GM18909 (cell line): ENCODE data around the gene ZNG1F.
"Not testable (repeated sequence)": the region's sequence is repeated elsewhere in the genome, so short reads cannot be mapped to it uniquely, and the experiment has no call there.

Experiments
- ATAC-seq: cut with Tn5 transposase; IDR thresholded peaks from one replicate; pipeline ENCODE4 v1.9.1; 2021; ENCODE audit warnings: mild to moderate bottlenecking; ENCODE audit not compliant: unreplicated experiment, poor library complexity

Gene ZNG1F

GRCh38 chr9:41088450-41089059, 100.6 kb downstream of the ZNG1F start:
- peak; percentile 75 for ATAC-seq

DNA sequence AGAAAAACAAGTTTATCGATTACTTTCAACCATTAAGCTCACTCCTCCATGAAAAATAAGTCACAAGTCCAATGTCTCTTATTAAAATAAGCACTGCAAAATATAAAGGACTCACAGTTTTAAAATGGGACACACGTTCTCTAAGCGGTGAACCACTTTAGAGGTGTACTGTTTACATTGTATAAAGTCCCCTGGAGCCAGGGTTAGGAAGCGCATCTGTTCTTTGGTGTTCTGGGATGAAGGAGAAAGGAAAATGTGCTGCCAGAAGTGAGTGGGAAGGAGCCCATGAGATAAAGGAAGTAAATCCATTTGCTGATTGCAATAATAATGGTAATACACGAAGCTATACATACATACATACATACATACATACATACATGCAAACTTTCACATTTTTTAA, 101.2 kb downstream of the ZNG1F start:
- not testable (repeated sequence) for ATAC-seq

- not testable (repeated sequence) for ATAC-seq
These were observed 101.8 kb downstream of the ZNG1F start for GRCh38 chr9:41087157-41087780.

DNA sequence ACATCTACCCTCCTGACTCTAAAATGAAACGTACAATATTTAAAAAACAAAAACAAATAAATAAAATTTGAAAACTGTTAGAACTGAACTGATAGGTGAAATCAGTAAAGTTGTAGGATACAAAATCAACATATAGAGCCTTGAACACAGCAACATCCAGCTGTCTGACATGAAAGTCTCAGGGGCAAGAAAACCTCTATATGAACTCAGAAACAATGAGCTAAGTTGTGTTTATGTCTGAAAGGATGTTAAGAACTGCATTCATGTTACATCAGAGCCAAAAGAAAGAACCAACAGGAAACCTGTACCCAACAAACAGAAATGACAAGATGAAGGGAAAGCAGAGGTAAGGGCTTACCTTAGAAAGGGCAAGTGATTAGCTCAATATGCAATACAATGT, 102.4 kb downstream of the ZNG1F start:
- ATAC-seq: not testable (repeated sequence)

DNA sequence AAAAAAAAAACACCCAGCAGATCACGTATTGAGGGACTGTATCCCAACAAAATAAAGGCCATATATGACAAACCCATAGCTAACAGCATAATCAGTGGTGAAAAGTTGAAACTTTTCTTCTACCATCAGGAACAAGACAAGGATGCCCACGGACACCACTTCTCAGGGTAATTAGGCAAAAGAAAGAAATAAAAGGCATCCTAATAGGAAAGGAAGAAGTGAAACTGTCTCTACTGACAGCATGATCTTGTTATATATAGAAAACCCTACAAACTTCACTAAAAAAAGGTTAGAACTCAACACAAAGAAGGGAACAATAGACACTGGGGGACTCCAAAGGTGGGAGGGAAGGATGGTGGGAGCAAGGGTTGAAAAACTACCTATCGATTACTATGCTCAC, 102.9 kb downstream of the ZNG1F start:
- not testable (repeated sequence) for ATAC-seq

DNA sequence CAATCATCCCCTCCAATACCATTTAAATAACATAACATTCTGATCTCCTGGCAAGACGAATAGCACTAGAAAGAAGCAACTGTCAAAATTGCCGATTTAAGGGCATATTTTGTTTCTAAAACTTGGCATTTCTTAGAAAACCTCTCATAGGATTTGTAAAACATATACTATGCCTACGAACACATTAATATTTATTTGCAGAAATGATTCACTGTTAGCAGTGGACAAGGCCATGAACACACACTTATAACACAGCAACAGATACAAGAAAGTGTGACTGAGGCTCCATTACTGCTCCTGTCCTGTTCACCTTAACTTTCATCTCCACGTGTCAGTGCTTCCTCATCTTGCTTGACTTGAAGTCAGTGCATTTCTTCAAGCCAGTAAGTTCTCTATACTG, 106.8 kb downstream of the ZNG1F start:
- ATAC-seq: not testable (repeated sequence)
